Daoy (cell line): ENCODE measurements around the gene PRKCSH. TPM values are rescaled to one million over a fixed set of nuclear protein-coding genes. Genes with fewer than 3 reads are reported as not detected.
"Not testable (repeated sequence)": the region's sequence is repeated elsewhere in the genome, so short reads cannot be mapped to it uniquely, and the experiment has no call there.

Experiments
- DNase-seq: peaks from one replicate; pipeline ENCODE4 v3.0.0-alpha.2; 2015; ENCODE audit warnings: low read depth
- total RNA-seq: library from RNA; depleted of rRNA; stranded (reverse); fragments of >200 nt; shearing (Covaris generic); gene quantifications from 2 replicates; pipeline ENCODE4 v1.2.3, GENCODE V29; 2014

Gene PRKCSH
- total RNA-seq, 1 experiment from 2014 or later = 85.8 TPM

DNA sequence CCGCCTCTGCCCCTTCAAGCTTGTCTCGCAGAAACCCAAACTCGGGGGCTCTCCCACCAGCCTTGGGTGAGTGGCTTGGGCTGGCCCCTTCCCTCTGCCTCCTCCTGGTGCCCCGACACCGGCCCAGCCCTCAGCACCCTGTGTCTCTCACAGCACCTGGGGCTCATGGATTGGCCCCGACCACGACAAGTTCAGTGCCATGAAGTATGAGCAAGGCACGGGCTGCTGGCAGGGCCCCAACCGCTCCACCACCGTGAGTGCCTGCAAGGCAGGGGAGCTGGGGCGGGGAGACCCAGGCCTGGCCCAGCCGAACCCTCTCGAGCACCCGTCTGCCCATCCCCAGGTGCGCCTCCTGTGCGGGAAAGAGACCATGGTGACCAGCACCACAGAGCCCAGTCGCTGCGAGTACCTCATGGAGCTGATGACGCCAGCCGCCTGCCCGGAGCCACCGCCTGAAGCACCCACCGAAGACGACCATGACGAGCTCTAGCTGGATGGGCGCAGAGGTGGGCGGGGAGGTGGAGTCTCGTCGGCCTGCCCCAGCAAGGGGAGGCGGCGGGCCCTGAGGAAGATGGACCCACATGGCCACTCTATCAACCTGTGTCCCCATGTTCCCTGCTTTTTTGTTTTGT is 13.6 kb downstream of the PRKCSH start:
- DNase-seq = no peak

- no peak for DNase-seq
Measured at GRCh38 chr19:11450570-11451326, 15.3 kb downstream of the PRKCSH start.

DNA sequence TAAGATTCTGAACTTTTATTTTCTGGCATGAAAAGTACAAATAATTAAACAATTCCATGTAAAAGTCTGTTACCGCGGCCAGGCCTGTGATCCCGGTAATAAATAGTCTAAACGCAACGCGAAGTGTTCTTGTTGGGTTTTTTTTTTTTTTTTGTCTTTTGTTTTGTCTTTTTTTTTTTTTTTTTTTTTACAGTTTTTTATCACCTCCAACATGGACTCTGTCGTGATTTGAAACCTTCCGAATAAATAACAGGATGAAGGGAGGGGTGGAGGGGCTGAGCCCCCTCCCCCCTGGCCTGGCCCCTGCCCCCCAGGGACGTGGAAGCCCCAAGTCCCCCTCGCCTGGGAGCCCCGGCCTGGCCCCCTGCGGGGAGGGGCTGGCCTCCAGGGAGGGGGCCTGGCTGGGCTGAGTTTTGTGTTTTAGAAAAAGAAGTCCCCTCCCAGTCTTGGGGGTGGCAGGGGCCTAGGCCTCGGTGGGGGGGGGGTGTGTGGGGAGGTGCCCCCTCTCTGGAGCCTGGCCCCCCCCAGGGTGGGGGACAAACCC is 16.0 kb downstream of the PRKCSH start:
- no peak for DNase-seq

- no peak for DNase-seq
Measured at GRCh38 chr19:11451871-11452619, 16.6 kb downstream of the PRKCSH start.

GRCh38 chr19:11452620-11453310 is 17.3 kb downstream of the PRKCSH start:
- no peak for DNase-seq

DNA sequence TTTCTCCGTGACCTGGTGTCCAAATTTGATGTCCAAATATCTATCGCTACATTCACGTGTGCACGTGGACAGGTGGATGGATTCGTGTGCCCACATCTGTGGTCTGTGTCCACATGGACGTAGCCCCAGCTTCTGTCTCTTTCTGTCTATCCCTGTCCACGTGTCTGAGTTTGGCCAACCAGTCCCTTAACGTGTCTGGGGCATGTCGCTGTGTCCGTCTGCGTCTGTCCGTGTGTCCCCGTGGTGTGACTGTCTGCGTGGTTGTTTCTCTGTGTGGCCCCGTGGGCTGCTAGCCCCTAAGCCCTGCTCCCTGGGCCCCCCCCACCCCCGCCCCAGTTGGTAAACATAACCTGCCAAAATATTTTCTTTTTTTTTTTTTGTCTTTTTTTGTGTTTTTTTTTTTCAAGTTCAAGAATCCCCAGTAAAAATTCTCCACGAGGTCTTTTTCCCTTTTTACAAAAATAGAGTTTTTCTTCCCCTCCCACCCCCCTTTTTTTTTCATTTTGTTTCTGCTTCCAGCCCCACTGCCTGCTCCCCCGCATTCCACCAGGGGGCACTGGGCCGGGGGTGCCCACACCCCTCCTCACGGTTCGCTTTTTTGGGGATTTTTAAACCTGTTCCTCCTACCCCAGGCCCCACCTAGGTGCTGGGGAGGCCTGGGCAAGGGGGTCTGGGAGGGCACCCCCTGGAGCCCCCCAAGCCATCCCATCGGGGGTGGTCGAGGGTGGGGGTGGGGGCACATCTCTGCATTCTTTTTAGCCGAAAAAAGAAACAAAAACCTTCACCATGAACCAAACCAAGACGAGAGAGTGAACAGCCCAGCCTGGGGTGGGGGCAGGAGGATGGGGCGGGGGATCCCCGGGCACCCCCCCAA is 18.3 kb downstream of the PRKCSH start:
- no peak for DNase-seq

- not testable (repeated sequence) for DNase-seq
Measured at GRCh38 chr19:11455233-11455554, 19.8 kb downstream of the PRKCSH start.

GRCh38 chr19:11456659-11457058 is 21.2 kb downstream of the PRKCSH start:
- DNase-seq = no peak

DNA sequence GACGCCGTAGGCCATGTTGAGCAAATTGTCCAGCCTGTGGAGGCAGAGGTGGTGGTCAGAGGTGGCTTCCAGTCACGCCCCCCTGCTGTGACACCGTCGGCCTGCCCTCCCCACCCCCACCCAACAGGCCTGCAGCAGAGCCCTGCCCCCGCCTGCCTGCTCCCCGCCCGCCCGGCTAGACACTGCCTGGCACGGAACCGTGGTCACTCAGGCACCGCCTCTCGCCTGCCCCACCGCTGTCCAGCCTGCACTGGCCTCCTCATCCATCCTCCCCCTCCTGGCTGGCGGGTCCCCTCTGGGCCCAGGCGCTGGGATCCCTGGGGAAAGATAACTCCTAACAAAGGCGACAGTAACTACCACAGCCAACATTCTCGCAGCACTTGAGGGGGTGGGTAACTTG is 21.7 kb downstream of the PRKCSH start:
- no peak for DNase-seq

DNA sequence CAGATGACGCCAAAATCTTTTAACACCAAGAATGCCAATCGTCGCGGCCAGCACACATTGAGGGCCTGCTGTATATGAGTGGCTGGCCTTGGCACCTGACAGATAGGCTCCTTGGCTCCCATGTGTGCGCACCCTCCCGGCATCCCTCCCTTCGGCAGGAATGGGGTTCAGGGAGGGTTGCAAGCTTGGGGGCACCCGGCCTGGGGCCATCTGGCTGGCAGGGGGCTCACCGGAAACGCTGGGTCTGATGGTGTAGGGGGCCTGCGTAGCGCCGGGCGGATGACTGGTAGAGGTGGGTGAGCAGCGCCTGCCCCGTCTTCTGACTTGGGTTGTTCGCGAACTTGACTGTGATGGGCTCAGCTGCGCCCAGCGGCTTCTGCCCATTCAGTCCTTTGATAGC is 22.4 kb downstream of the PRKCSH start:
- DNase-seq = no peak

DNA sequence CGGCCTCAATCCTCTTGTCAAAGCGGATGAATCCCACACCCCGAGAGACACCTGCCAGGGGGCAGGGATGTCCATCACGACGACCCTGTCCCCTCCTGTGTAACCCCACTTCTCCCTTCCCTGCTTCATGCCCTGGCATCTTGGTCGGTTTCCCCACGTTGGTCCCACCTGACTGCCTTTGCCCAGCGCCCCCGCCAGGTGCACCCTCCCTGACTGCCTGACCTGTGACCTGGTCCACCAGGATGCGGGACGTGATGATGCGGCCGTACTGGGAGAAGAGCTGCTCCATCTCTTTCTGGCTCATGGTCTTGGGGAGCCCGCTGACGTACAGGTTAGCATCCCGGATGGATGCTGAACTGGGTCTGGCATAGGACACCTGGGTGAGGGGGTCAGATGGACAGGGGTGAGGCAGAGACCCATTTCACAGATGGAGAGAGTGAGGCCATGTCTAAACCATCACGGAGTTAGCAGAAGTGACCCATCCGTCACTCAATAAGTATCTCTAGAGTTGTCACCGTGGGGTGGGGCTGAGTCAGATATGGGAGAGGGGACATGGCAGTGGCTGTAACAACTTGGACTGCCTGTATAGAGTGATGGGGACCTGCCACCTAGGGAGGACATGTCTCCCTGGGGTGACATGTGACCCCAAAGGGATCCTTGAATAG is 22.9 kb downstream of the PRKCSH start:
- DNase-seq = no peak

DNA sequence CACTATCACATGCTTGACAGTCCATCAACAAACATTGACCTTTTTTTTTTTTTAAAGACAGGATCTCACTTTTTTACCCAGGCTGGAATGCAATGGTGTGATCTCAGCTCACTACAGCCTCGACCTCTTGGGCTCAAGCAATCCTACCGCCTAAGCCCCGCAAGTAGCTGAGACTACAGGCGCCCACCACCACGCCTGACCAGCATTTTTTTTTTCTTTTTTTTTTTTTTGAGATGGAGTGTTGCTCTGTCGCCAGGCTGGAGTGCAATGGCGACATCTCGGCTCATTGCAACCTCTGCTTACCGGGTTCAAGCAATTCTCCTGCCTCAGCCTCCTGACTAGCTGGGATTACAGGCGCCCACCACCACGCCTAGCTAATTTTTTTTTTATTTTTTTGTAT is 23.5 kb downstream of the PRKCSH start:
- DNase-seq = not testable (repeated sequence)

DNA sequence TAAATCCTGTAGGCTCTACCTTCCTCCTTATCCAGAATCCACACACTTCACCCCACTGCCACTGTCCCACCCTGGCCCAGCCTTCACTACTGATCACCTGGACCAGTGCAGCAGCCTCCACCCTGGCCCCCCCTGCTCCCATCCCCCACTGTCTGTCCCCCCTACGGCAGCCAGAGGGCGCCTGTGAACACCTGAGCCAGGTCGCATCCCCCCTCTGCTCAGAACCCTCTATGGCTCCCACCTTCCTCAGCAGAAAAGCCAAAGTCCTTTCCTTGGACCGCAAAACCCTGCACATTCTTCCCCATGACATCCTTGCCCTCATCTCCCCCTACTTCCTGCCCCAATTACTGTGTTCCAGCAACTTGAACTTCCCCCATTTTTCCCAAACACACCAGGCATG is 24.8 kb downstream of the PRKCSH start:
- no peak for DNase-seq

- DNase-seq = no peak
Measured at GRCh38 chr19:11461453-11461852, 26.0 kb downstream of the PRKCSH start.

- DNase-seq = no peak
Measured at GRCh38 chr19:11463391-11463790, 28.0 kb downstream of the PRKCSH start.

DNA sequence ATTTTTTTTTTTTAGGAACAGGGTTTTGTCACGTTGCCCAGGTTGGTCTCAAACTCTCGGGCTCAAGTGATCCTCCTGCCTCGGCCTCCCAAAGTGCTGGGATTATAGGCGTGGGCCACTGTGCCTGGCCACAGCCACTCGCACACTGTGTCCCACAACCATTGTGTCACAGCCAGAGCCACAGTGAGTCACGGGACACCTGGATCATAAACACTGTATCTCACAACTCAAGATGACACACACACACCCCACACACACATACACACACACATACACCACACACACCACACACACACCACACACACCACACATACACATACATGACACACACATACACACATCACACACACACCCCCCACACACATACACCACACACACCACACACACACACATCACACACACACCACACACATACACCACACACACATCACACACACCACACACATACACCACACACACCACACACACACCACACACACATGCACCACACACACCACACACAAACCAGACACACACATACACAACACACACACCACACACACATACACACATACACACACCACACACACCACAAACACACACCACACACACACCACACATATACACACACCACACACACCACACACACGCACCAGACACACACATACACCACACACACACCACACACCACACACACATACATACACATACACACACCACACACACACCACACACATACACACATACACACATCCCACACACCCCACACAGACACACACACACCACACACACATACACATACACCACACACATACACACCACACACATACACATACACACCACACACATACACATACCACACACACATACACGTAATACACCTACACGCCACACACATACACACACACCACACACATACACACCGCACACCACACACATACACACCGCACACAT is 29.2 kb downstream of the PRKCSH start:
- no peak for DNase-seq

DNA sequence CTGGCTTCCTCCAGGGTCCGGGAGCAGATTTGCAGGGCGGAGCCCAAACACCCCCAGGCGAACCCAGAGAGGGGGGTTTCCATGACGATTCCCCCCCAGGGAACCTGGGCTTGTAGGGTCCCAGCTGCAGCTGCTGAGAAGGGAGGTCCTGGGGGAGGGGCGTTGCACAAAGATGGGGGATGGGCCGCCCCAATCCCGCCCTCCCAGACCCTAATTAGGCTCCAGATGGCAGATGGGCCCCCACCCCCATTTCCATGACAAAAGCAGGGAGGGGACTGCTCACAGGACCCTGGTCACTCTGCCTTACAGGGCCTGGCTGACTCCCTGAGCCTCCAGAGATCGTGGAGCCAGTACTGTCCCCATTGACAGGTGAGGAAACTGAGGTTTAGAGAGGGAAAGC is 30.2 kb downstream of the PRKCSH start:
- DNase-seq = no peak

- DNase-seq = not testable (repeated sequence)
Measured at GRCh38 chr19:11468266-11468845, 32.9 kb downstream of the PRKCSH start.

- no peak for DNase-seq
Measured at GRCh38 chr19:11473725-11474124, 38.3 kb downstream of the PRKCSH start.
